Keratinocyte (primary cell): ENCODE measurements around the gene TMPRSS6. TPM values are rescaled to one million over a fixed set of nuclear protein-coding genes. Genes with fewer than 3 reads are reported as not detected.

Experiments used
- DNase-seq: peaks from one replicate; pipeline ENCODE4 v3.0.0-alpha.2; 2011; ENCODE audit warnings: low read depth, missing footprints, low spot score
- FAIRE-seq: peaks from 2 replicates; lab custom pipeline; 2011; peaks lifted over from hg19 to GRCh38; lab: Jason Lieb, UNC
- H2AFZ ChIP-seq: 2 replicates; pipeline ENCODE4 v1.6.0; 2012; ENCODE audit warnings: low read length, control low read depth, inconsistent platforms; ENCODE audit not compliant: control insufficient read depth
- H3K27ac ChIP-seq: 2 replicates; pipeline ENCODE4 v1.5.1; 2011; ENCODE audit warnings: low read length; ENCODE audit not compliant: control insufficient read depth, insufficient read depth
- H3K27me3 ChIP-seq: 3 replicates; pipeline ENCODE4 v1.6.0; 2011; ENCODE audit warnings: low read length; ENCODE audit not compliant: control insufficient read depth, insufficient read depth; ENCODE audit errors: extremely low read depth
- H3K36me3 ChIP-seq, 2 experiments: 2 replicates in 1 of 2; 3 replicates in 1 of 2; pipeline ENCODE4 v1.5.1; 2011; ENCODE audit warnings: low read length in 2 of 2, mild to moderate bottlenecking in 1 of 2; ENCODE audit not compliant: control insufficient read depth in 2 of 2, insufficient read depth in 2 of 2; ENCODE audit errors: extremely low read depth in 1 of 2
- H3K4me1 ChIP-seq: 3 replicates; pipeline ENCODE4 v1.5.1; 2011; ENCODE audit warnings: low read length; ENCODE audit not compliant: control insufficient read depth, insufficient read depth; ENCODE audit errors: extremely low read depth
- H3K4me2 ChIP-seq: 3 replicates; pipeline ENCODE4 v1.6.0; 2011; ENCODE audit warnings: low read depth, low read length; ENCODE audit not compliant: control insufficient read depth, insufficient read depth; ENCODE audit errors: extremely low read depth
- H3K4me3 ChIP-seq, 3 experiments: fragments of 200-600 bp in 1 of 3; sonication (generic) in 1 of 3; 2 replicates in 2 of 3; 3 replicates in 1 of 3; pipeline ENCODE4 v1.5.1; 2011 to 2016; ENCODE audit warnings: low read length in 3 of 3, mild to moderate bottlenecking in 3 of 3, control low read depth in 2 of 3, inconsistent platforms in 1 of 3, low read depth in 1 of 3, mixed read lengths in 1 of 3, mixed run types in 1 of 3, moderate library complexity in 1 of 3; ENCODE audit not compliant: control insufficient read depth in 2 of 3, insufficient read depth in 2 of 3; ENCODE audit errors: extremely low read depth in 1 of 3
- H3K79me2 ChIP-seq: 2 replicates; pipeline ENCODE4 v1.6.0; 2012; ENCODE audit warnings: low read length; ENCODE audit not compliant: control insufficient read depth, insufficient read depth
- H3K9ac ChIP-seq: 3 replicates; pipeline ENCODE4 v1.6.0; 2011; ENCODE audit warnings: low read length; ENCODE audit not compliant: control insufficient read depth, insufficient read depth; ENCODE audit errors: extremely low read depth
- H3K9me1 ChIP-seq: 3 replicates; pipeline ENCODE4 v1.6.0; 2011; ENCODE audit warnings: low read length; ENCODE audit not compliant: control insufficient read depth, insufficient read depth; ENCODE audit errors: extremely low read depth
- H3K9me3 ChIP-seq: 2 replicates; pipeline ENCODE4 v1.5.1; 2012; ENCODE audit warnings: low read depth, low read length; ENCODE audit not compliant: control insufficient read depth
- H4K20me1 ChIP-seq: 3 replicates; pipeline ENCODE4 v1.6.0; 2011; ENCODE audit warnings: low read length; ENCODE audit not compliant: control insufficient read depth, insufficient read depth; ENCODE audit errors: extremely low read depth
- EZH2 ChIP-seq: IDR thresholded peaks from one replicate; pipeline ENCODE4 v1.6.1; 2012; ENCODE audit warnings: inconsistent platforms, mild to moderate bottlenecking, low read length, moderate library complexity
- dilution Hi-C: fragments of 300-500 bp; cut with MboI; formaldehyde crosslinking; loops from one replicate; pipeline ENCODE4 v1.7.0; 2020; ENCODE audit warnings: low sequenced_read_pairs; ENCODE audit not compliant: extremely low pct_ligation_motif_present
- polyA plus RNA-seq, 5 experiments: library from polyadenylated mRNA; depleted of rRNA in 3 of 5; stranded (reverse) in 3 of 5; stranded (forward) in 1 of 5; unstranded in 1 of 5; fragments of >200 nt; gene quantifications; 1 replicate in 1 of 5; 2 replicates in 3 of 5; 3 replicates in 1 of 5; pipeline versions ENCODE4 v1.2.1 to v1.2.3, GENCODE V29; 2011 to 2012; ENCODE audit warnings: missing spikeins in 2 of 5, low read depth in 1 of 5, low replicate concordance in 1 of 5
- TF ChIP-seq, protein P1 (sequence below), 3 experiments: IDR thresholded peaks in 1 of 3; conservative IDR thresholded peaks in 1 of 3; optimal IDR thresholded peaks in 1 of 3; 2 replicates in 2 of 3; 3 replicates in 1 of 3; pipeline versions ENCODE3 to v1.5.1; 2011; ENCODE audit warnings: low read length in 3 of 3, mild to moderate bottlenecking in 3 of 3, moderate library complexity in 2 of 3, control low read depth in 1 of 3, inconsistent platforms in 1 of 3; ENCODE audit not compliant: insufficient read depth in 2 of 3; ENCODE audit errors: extremely low read depth in 1 of 3

Gene TMPRSS6
- polyA plus RNA-seq, 1 donor (not counting 4 experiments of a cell fraction or from before 2014, with no cell fraction given) = not detected

DNA sequence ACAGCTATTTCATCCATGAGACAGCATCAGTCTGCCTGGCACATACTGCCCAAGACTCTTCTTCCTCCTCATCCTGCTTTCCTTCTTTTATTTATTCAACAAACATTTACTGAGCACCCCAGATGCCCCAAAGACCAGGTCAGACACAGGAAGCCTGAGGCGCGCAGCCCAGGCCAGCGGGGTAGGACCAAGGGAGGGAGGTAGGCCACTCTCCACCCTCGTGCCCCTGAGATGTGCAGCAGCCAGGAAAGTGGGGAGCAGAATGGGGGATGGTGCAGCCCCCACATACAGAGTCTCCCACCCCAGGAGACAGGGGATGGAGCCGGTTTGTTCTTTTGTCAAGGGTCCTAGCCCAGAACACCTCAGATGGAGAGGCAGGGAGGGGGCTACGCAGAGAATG, 44.4 kb upstream of the TMPRSS6 start:
- H3K4me3 ChIP-seq = no peak overlapping the region
- no peaks in the 10 kb centered on the region for H3K9me1 ChIP-seq
- no peaks in the 10 kb centered on the region for H3K79me2 ChIP-seq
- TF ChIP-seq, protein P1, sequence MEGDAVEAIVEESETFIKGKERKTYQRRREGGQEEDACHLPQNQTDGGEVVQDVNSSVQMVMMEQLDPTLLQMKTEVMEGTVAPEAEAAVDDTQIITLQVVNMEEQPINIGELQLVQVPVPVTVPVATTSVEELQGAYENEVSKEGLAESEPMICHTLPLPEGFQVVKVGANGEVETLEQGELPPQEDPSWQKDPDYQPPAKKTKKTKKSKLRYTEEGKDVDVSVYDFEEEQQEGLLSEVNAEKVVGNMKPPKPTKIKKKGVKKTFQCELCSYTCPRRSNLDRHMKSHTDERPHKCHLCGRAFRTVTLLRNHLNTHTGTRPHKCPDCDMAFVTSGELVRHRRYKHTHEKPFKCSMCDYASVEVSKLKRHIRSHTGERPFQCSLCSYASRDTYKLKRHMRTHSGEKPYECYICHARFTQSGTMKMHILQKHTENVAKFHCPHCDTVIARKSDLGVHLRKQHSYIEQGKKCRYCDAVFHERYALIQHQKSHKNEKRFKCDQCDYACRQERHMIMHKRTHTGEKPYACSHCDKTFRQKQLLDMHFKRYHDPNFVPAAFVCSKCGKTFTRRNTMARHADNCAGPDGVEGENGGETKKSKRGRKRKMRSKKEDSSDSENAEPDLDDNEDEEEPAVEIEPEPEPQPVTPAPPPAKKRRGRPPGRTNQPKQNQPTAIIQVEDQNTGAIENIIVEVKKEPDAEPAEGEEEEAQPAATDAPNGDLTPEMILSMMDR (optimal IDR thresholded peaks at IDR 0.05 in 1 of 3, IDR thresholded peaks at IDR 0.05 in 1 of 3, conservative IDR thresholded peaks at IDR 0.05 in 1 of 3; ENCODE audit: extremely low read depth in 1 of 3, insufficient read depth in 2 of 3, low read length in 3 of 3) = no peak
- TF ChIP-seq EZH2 = no peak
- H3K4me2 ChIP-seq = no peak overlapping the region
- no peaks in the 10 kb centered on the region for H4K20me1 ChIP-seq
- DNase-seq = no peak
- no peaks in the 10 kb centered on the region for H3K36me3 ChIP-seq
- no peak overlapping the region for H3K27ac ChIP-seq
- H3K4me1 ChIP-seq = no peaks in the 10 kb centered on the region
- FAIRE-seq = no peak
- peaks cover 3% of the 10 kb centered on the region for H3K27me3 ChIP-seq
- peaks cover 4% of the 10 kb centered on the region for H3K9me3 ChIP-seq
- dilution Hi-C loops = no loop called here
- H3K9ac ChIP-seq = no peak overlapping the region
- H2AFZ ChIP-seq = no peak overlapping the region

DNA sequence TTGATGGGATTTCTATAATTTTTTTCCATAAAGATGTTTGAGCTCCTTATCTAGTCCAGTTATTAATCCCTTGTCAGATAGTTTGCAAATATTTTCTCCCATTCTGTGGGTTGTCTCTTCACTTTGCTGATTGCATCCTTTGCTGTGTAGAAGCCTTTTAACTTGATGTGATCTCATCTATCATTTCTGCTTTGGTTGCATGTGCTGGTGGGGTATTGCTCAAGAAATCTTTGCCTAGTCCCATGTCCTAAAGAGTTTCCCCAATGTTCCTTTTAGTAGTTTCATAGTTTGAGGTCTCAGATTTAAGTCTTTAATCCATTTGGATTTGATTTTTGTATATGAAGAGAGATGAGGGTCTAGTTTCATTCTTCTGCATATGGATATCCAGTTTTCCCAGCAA, 41.9 kb upstream of the TMPRSS6 start:
- FAIRE-seq = no peak
- H2AFZ ChIP-seq = no peak overlapping the region
- H3K4me1 ChIP-seq = peaks cover under 1% of the 10 kb centered on the region
- no peaks in the 10 kb centered on the region for H3K79me2 ChIP-seq
- no peak overlapping the region for H3K9ac ChIP-seq
- H3K9me1 ChIP-seq = no peaks in the 10 kb centered on the region
- H3K4me2 ChIP-seq = no peak overlapping the region
- TF ChIP-seq EZH2 = no peak
- TF ChIP-seq, protein P1 (optimal IDR thresholded peaks at IDR 0.05 in 1 of 3, IDR thresholded peaks at IDR 0.05 in 1 of 3, conservative IDR thresholded peaks at IDR 0.05 in 1 of 3; ENCODE audit: extremely low read depth in 1 of 3, insufficient read depth in 2 of 3, low read length in 3 of 3) = no peak
- DNase-seq = no peak
- no peak overlapping the region for H3K4me3 ChIP-seq
- H4K20me1 ChIP-seq = no peaks in the 10 kb centered on the region
- dilution Hi-C loops = no loop called here
- H3K9me3 ChIP-seq = peaks cover 4% of the 10 kb centered on the region
- no peak overlapping the region for H3K27ac ChIP-seq
- H3K36me3 ChIP-seq = no peaks in the 10 kb centered on the region
- no peaks in the 10 kb centered on the region for H3K27me3 ChIP-seq
